Measurements from ENCODE around the gene PRSS1. TPM values are rescaled to one million over a fixed set of nuclear protein-coding genes. Genes with fewer than 3 reads are reported as not detected.

The PRSS1 gene
- total and polyA plus RNA-seq, 2 donors (not counting 1 experiment from before 2014, with no cell fraction given), result not detected

GRCh38 chr7:142782922-142783900 is 33.9 kb downstream of the PRSS1 start:
- H3K27ac Mint-ChIP-seq, result peak overlapping the region; percentile 92
- H2AFZ ChIP-seq (ENCODE audit: insufficient read depth, low read depth, low read length, poor library complexity, severe bottlenecking), result peak overlapping the region; percentile 76

More at GRCh38 chr7:142782922-142783900, 33.9 kb downstream of the PRSS1 start:
- intact Hi-C loops (cut with micrococcal nuclease), result loop anchor here (1.0 kb wide), 10 partner anchors 12 to 219 kb away; no protein-coding TSS in a partner anchor
- no peaks in the 10 kb centered on the region for H3K27me3 Mint-ChIP-seq
- peaks cover 37% of the 10 kb centered on the region for H3K4me1 Mint-ChIP-seq
- Histone ChIP-seq H3K36me3 (replicated peaks in 1 of 2; ENCODE audit: control extremely low read depth in 1 of 2, control insufficient read depth in 1 of 2, extremely low read depth in 1 of 2, insufficient read depth in 2 of 2, low read length in 1 of 2) (no peaks in the 10 kb centered on the region), H3K4me1 (ENCODE audit: control insufficient read depth in 2 of 2, insufficient read depth in 2 of 2, low read length in 2 of 2) (peaks cover 14 to 25% of the 10 kb centered on the region in 2 donors), H3K4me3 (ENCODE audit: control extremely low read depth in 1 of 5, extremely low read depth in 1 of 5, insufficient read depth in 1 of 5, low read depth in 2 of 5, low read length in 4 of 5) (peak overlapping the region; percentile 28 to 76 (median 56)), H4K20me1 (ENCODE audit: control insufficient read depth, insufficient read depth, low read length, poor library complexity, severe bottlenecking) (no peaks in the 10 kb centered on the region), H3K79me2 (ENCODE audit: control insufficient read depth, insufficient read depth, low read length) (no peaks in the 10 kb centered on the region), H3K9me3 (ENCODE audit: control extremely low read depth in 1 of 3, control insufficient read depth in 2 of 3, insufficient read depth in 1 of 3, low read length in 2 of 3) (no peaks in the 10 kb centered on the region), H3K27me3 (replicated peaks in 1 of 4; ENCODE audit: control extremely low read depth in 1 of 4, control insufficient read depth in 3 of 4, insufficient read depth in 4 of 4, low read length in 3 of 4) (no peaks in the 10 kb centered on the region), H3K27ac (ENCODE audit: low read length in 2 of 2) (peak overlapping the region; percentile 27 to 56), H3K4me2 (replicated peaks; ENCODE audit: low read depth, low read length, poor library complexity, severe bottlenecking) (peak overlapping the region; percentile 82), H3K9ac (ENCODE audit: low read length) (peak overlapping the region; percentile 63)
- DNase-seq (peak; percentile 93), ATAC-seq (ENCODE audit: low read depth) (peak; percentile 90)
- peaks cover 2% of the 10 kb centered on the region for H3K9me3 Mint-ChIP-seq (ENCODE audit: insufficient read depth)
- CTCF ChIA-PET, result interaction anchor here (0.5 to 32.8 kb wide), 45 partner anchors 9 to 518 kb away, joined by 3 to 1138 read pairs (median 7); partner anchors contain the start of genes EPHB6 and PRSS2
- peak overlapping the region; percentile 81 for H3K4me3 Mint-ChIP-seq
- TF ChIP-seq EZH2 (IDR thresholded peaks at IDR 0.05; ENCODE audit: borderline replicate concordance, insufficient read depth, low read depth, low read length, poor library complexity, severe bottlenecking), result no peak
- peak; percentile 91 for TF ChIP-seq CTCF (IDR thresholded peaks at IDR 0.05)
- POLR2A ChIA-PET, result interaction anchor here (0.6 to 18.8 kb wide), 11 partner anchors 12 to 606 kb away, joined by 3 to 961 read pairs (median 7); partner anchors contain the start of gene EPHB6
- 2% methylated on average over 27 of the region's 32 CpGs for WGBS (ENCODE audit: insufficient coverage)

Measured in B cell (primary cell).